ENCODE results near the gene USP35. TPM values are rescaled to one million over a fixed set of nuclear protein-coding genes. Genes with fewer than 3 reads are reported as not detected.

Gene USP35
- total RNA-seq, 1 donor, result 21.4 TPM

DNA sequence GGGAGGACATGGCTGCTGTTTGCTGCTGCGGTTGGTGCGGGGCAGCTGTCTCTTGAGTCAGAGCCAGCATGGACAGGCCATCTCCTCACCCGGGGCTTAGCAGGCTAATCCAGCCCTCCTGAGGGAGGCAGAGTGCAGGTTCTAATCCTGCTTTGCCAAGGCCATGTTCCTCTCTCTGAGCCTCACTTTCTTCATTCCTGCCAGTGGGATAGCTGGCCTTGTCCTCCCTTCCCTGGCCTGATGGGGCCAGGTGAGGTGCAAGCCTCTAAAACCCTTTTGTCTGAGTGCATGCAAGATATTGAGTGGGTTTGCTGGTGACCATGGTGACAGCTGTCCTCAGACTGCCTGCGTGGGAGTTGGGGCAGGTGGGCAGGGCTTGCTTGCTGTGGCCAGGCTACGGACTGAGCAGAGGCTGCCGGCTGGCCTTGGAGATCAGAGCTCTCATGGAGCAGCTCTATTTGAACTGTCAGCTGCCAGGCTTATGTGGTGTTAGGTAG is 3.6 kb downstream of the USP35 start:
- Histone ChIP-seq H3K4me2 (ENCODE audit: insufficient read depth, low read length) (peak overlapping the region; percentile 15), H2AFZ (ENCODE audit: low read length) (no peak overlapping the region), H3K79me2 (ENCODE audit: insufficient read depth, low read length) (peaks cover 84% of the 10 kb centered on the region), H3K27ac (ENCODE audit: low read depth, low read length) (peak overlapping the region; percentile 78), H4K20me1 (ENCODE audit: insufficient read depth, low read length) (peaks cover 39% of the 10 kb centered on the region), H3K4me3 (ENCODE audit: insufficient read depth, low read length) (no peak overlapping the region), H3K27me3 (ENCODE audit: insufficient read depth, low read length) (no peaks in the 10 kb centered on the region), H3K4me1 (ENCODE audit: insufficient read depth, low read length) (peaks cover 32% of the 10 kb centered on the region), H3K9me3 (ENCODE audit: low read depth, low read length) (no peaks in the 10 kb centered on the region), H3K36me3 (ENCODE audit: insufficient read depth, low read length) (peaks cover 8% of the 10 kb centered on the region)
- DNase-seq (ENCODE audit: insufficient read length, low spot score, missing footprints), result peak; percentile 66
- TF ChIP-seq, protein P1, sequence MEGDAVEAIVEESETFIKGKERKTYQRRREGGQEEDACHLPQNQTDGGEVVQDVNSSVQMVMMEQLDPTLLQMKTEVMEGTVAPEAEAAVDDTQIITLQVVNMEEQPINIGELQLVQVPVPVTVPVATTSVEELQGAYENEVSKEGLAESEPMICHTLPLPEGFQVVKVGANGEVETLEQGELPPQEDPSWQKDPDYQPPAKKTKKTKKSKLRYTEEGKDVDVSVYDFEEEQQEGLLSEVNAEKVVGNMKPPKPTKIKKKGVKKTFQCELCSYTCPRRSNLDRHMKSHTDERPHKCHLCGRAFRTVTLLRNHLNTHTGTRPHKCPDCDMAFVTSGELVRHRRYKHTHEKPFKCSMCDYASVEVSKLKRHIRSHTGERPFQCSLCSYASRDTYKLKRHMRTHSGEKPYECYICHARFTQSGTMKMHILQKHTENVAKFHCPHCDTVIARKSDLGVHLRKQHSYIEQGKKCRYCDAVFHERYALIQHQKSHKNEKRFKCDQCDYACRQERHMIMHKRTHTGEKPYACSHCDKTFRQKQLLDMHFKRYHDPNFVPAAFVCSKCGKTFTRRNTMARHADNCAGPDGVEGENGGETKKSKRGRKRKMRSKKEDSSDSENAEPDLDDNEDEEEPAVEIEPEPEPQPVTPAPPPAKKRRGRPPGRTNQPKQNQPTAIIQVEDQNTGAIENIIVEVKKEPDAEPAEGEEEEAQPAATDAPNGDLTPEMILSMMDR (IDR thresholded peaks at IDR 0.05; ENCODE audit: extremely low read depth, low read depth, low read length), result no peak

DNA sequence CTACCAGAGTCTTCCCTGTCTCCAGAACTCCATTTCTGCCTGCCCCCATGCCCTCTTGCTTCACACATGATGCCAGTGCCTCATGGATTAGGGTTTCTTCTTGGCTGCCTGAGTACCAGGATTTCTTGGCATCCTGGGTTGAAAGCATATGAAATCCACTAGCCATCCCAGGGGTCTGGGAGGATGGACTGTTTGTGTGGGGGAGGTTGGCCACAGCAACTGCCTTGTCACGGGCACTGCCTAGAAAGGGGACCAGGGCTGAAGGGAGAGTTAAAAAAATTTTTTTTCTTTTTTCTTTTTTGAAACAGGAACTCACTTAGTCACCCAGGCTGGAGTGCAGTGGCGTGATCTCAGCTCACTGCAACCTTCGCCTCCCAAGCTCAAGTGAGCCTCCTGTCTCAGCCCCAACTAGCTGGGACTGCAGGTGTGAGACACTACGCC is 4.2 kb downstream of the USP35 start:
- TF ChIP-seq, protein P1 (IDR thresholded peaks at IDR 0.05; ENCODE audit: extremely low read depth, low read depth, low read length), result no peak
- peak; percentile 95 for DNase-seq (ENCODE audit: insufficient read length, low spot score, missing footprints)
- Histone ChIP-seq H3K4me2 (ENCODE audit: insufficient read depth, low read length) (peak overlapping the region; percentile 15), H2AFZ (ENCODE audit: low read length) (peak overlapping the region; percentile 28), H3K4me3 (ENCODE audit: insufficient read depth, low read length) (no peak overlapping the region), H4K20me1 (ENCODE audit: insufficient read depth, low read length) (peaks cover 46% of the 10 kb centered on the region), H3K27ac (ENCODE audit: low read depth, low read length) (peak overlapping the region; percentile 78), H3K36me3 (ENCODE audit: insufficient read depth, low read length) (peaks cover 8% of the 10 kb centered on the region), H3K4me1 (ENCODE audit: insufficient read depth, low read length) (peaks cover 28% of the 10 kb centered on the region), H3K79me2 (ENCODE audit: insufficient read depth, low read length) (peaks cover 84% of the 10 kb centered on the region), H3K9me3 (ENCODE audit: low read depth, low read length) (no peaks in the 10 kb centered on the region), H3K27me3 (ENCODE audit: insufficient read depth, low read length) (no peaks in the 10 kb centered on the region)

DNA sequence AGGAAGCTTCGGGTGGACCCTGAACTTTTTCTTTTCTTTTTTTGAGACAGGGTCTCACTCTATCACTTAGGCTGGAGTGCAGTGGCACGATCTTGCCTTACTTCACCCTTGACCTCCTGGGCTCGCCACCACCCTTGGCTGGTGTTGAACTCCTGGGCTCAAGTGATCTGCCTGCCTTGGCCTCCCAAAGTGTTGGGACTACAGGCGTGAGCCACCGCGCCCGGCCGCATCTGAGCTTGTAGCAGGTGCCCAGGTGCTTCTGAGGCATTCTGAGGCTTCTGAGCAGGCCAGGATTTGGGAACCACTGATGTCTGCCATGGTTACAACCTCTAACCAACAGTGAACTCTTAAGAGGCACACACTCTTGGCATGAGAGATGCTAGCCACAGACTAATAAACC is 5.1 kb downstream of the USP35 start:
- H3K9me3 ChIP-seq (ENCODE audit: low read depth, low read length), result no peaks in the 10 kb centered on the region
- H3K4me2 ChIP-seq (ENCODE audit: insufficient read depth, low read length), result no peak overlapping the region
- peak; percentile 27 for DNase-seq (ENCODE audit: insufficient read length, low spot score, missing footprints)
- peaks cover 28% of the 10 kb centered on the region for H3K4me1 ChIP-seq (ENCODE audit: insufficient read depth, low read length)
- H3K36me3 ChIP-seq (ENCODE audit: insufficient read depth, low read length), result peaks cover 16% of the 10 kb centered on the region
- peaks cover 86% of the 10 kb centered on the region for H3K79me2 ChIP-seq (ENCODE audit: insufficient read depth, low read length)
- TF ChIP-seq, protein P1 (IDR thresholded peaks at IDR 0.05; ENCODE audit: extremely low read depth, low read depth, low read length), result no peak
- no peak overlapping the region for H3K27ac ChIP-seq (ENCODE audit: low read depth, low read length)
- no peak overlapping the region for H3K4me3 ChIP-seq (ENCODE audit: insufficient read depth, low read length)
- no peaks in the 10 kb centered on the region for H3K27me3 ChIP-seq (ENCODE audit: insufficient read depth, low read length)
- no peak overlapping the region for H2AFZ ChIP-seq (ENCODE audit: low read length)
- H4K20me1 ChIP-seq (ENCODE audit: insufficient read depth, low read length), result peaks cover 55% of the 10 kb centered on the region

DNA sequence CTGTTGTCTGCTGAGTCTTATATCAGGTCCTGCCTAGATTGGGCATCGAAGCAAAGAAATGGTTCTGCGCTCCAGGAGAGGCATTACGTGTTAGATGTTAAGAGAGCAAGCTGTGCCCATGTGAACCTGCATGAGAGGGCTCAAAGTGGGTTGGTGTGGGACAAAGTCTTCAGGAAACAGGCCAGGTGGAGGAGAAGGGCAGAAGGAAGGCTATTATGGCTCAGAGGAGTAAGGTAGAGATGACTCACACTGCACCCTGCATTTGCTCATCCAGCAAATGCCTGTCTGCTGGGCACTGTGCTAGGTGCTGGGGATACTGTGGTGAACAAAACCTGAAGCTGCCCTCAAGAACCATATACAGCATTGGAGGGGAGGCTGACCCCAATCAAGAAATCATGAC is 5.8 kb downstream of the USP35 start:
- H3K4me1 ChIP-seq (ENCODE audit: insufficient read depth, low read length), result peaks cover 24% of the 10 kb centered on the region
- H3K27me3 ChIP-seq (ENCODE audit: insufficient read depth, low read length), result no peaks in the 10 kb centered on the region
- H2AFZ ChIP-seq (ENCODE audit: low read length), result no peak overlapping the region
- H3K79me2 ChIP-seq (ENCODE audit: insufficient read depth, low read length), result peaks cover 86% of the 10 kb centered on the region
- H3K9me3 ChIP-seq (ENCODE audit: low read depth, low read length), result no peaks in the 10 kb centered on the region
- peaks cover 23% of the 10 kb centered on the region for H3K36me3 ChIP-seq (ENCODE audit: insufficient read depth, low read length)
- DNase-seq (ENCODE audit: insufficient read length, low spot score, missing footprints), result peak; percentile 60
- H4K20me1 ChIP-seq (ENCODE audit: insufficient read depth, low read length), result peaks cover 60% of the 10 kb centered on the region
- no peak overlapping the region for H3K4me2 ChIP-seq (ENCODE audit: insufficient read depth, low read length)
- no peak overlapping the region for H3K4me3 ChIP-seq (ENCODE audit: insufficient read depth, low read length)
- H3K27ac ChIP-seq (ENCODE audit: low read depth, low read length), result no peak overlapping the region
- TF ChIP-seq, protein P1 (IDR thresholded peaks at IDR 0.05; ENCODE audit: extremely low read depth, low read depth, low read length), result no peak
